Suprapubic skin (tissue), 4 donors: Measurements from ENCODE around the gene MARCOL.

Experiments
- CTCF ChIP-seq, 2 donors: fragments of 200-600 bp in 1 of 2; fragments of 450-650 bp in 1 of 2; sonication (generic) in 1 of 2; IDR thresholded peaks; one replicate each; pipeline ENCODE4 v1.5.1; 2016 to 2019; ENCODE audit warnings: antibody characterized with exemption in 2 of 2, mild to moderate bottlenecking in 1 of 2, moderate library complexity in 1 of 2
- EP300 ChIP-seq: sonication (generic); formaldehyde crosslinking; IDR thresholded peaks from one replicate; pipeline ENCODE4 v1.6.1; 2017; ENCODE audit warnings: antibody characterized with exemption
- POLR2A ChIP-seq, 2 donors: fragments of 450-650 bp; IDR thresholded peaks; one replicate each; pipeline ENCODE4 v1.6.1; 2017; ENCODE audit warnings: antibody characterized with exemption in 2 of 2, mild to moderate bottlenecking in 2 of 2, moderate library complexity in 2 of 2
- POLR2AphosphoS5 ChIP-seq, 3 donors: sonication (generic); formaldehyde crosslinking; IDR thresholded peaks; one replicate each; pipeline ENCODE4 v1.6.1; 2017; ENCODE audit warnings: antibody characterized with exemption in 3 of 3

- TF ChIP-seq POLR2AphosphoS5 (IDR thresholded peaks at IDR 0.05) = no peak
- no peak for TF ChIP-seq EP300
- TF ChIP-seq CTCF (IDR thresholded peaks at IDR 0.05) = no peak
- no peak for TF ChIP-seq POLR2A (IDR thresholded peaks at IDR 0.05)
Observed at GRCh38 chr5:148224117-148224742, 14.1 kb upstream of the MARCOL start.
